Fibroblast of lung (primary cell): ENCODE results near the gene ZXDC.

ENCODE experiments used
- EZH2 ChIP-seq: IDR thresholded peaks from 2 replicates; pipeline ENCODE4 v1.5.1; 2012; ENCODE audit warnings: low read length, control low read depth, mild to moderate bottlenecking; ENCODE audit errors: missing control alignments
- TF ChIP-seq, protein P1 (sequence below), 2 donors: IDR thresholded peaks in 1 of 2; conservative IDR thresholded peaks in 1 of 2; 1 replicate in 1 of 2; 2 replicates in 1 of 2; pipeline ENCODE4 v1.5.1; 2011 to 2012; ENCODE audit warnings: low read length in 2 of 2, control low read depth in 1 of 2, inconsistent platforms in 1 of 2, low read depth in 1 of 2, mild to moderate bottlenecking in 1 of 2

DNA sequence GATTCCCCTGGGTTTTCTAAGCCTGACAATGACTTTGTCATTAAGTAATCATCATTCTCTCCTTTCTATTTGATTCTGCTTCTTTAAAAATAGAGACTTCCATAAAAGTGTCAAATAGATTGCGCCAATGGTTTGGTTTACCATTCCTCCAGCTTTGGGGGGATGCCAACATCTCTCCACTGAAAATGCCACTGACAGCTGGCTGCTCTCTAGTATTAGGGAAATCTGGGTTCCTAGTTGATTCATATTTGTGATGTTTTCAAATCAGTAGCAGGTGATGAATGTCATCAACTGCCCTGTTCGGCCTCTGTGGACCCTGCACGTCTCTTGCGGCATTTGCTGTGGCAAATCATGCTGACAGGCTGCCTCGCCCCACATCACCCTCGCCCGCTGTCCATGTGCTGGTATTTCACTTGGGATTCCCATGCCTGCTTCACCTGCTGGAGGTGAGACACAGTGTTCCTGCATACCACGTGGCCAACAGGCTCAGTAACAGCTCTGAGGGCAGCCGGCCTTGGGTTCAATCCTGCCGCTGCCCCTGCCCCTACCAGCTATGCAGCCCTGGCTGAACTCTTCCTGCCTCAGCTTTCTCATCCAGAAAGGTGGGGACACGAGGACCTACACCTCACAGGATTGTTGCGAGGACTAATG lies 28.1 kb downstream of the ZXDC start:
- TF ChIP-seq, protein P1, sequence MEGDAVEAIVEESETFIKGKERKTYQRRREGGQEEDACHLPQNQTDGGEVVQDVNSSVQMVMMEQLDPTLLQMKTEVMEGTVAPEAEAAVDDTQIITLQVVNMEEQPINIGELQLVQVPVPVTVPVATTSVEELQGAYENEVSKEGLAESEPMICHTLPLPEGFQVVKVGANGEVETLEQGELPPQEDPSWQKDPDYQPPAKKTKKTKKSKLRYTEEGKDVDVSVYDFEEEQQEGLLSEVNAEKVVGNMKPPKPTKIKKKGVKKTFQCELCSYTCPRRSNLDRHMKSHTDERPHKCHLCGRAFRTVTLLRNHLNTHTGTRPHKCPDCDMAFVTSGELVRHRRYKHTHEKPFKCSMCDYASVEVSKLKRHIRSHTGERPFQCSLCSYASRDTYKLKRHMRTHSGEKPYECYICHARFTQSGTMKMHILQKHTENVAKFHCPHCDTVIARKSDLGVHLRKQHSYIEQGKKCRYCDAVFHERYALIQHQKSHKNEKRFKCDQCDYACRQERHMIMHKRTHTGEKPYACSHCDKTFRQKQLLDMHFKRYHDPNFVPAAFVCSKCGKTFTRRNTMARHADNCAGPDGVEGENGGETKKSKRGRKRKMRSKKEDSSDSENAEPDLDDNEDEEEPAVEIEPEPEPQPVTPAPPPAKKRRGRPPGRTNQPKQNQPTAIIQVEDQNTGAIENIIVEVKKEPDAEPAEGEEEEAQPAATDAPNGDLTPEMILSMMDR (conservative IDR thresholded peaks at IDR 0.05 in 1 of 2, IDR thresholded peaks at IDR 0.05 in 1 of 2; ENCODE audit: low read depth in 1 of 2, low read length in 2 of 2) = no peak
- no peak for TF ChIP-seq EZH2
